GM19467 (cell line): Measurements from ENCODE around the gene CDKN2B-AS1.

Experiments
- ATAC-seq: cut with Tn5 transposase; IDR thresholded peaks from one replicate; pipeline ENCODE4 v1.9.1; 2021; ENCODE audit warnings: mild to moderate bottlenecking, moderate library complexity; ENCODE audit not compliant: unreplicated experiment

CDKN2B-AS1 gene

GRCh38 chr9:21982391-21982790 is 12.2 kb upstream of the CDKN2B-AS1 start:
- ATAC-seq, result no peak

- no peak for ATAC-seq
Measured at GRCh38 chr9:21982861-21983560, 11.6 kb upstream of the CDKN2B-AS1 start.

GRCh38 chr9:21983561-21983935 is 11.0 kb upstream of the CDKN2B-AS1 start:
- ATAC-seq, result no peak

- no peak for ATAC-seq
Measured at GRCh38 chr9:21984101-21984500, 10.5 kb upstream of the CDKN2B-AS1 start.

GRCh38 chr9:21985964-21986667 is 8.5 kb upstream of the CDKN2B-AS1 start:
- peak; percentile 65 for ATAC-seq

GRCh38 chr9:21988056-21988990 is 6.3 kb upstream of the CDKN2B-AS1 start:
- ATAC-seq, result no peak

GRCh38 chr9:21989440-21990189 is 5.0 kb upstream of the CDKN2B-AS1 start:
- ATAC-seq, result no peak

GRCh38 chr9:21991072-21991959 is 3.3 kb upstream of the CDKN2B-AS1 start:
- ATAC-seq, result no peak

- ATAC-seq, result no peak
Measured at GRCh38 chr9:21993007-21993406, 1.6 kb upstream of the CDKN2B-AS1 start.

- peak; percentile 34 for ATAC-seq
Measured at GRCh38 chr9:21993893-21994555, 567 bp upstream of the CDKN2B-AS1 start, which contains the start of gene CDKN2A. TSS of gene CDKN2A (minus strand) at chr9:21994392.

- ATAC-seq, result peak; percentile 82
Measured at GRCh38 chr9:21995006-21995665, 545 bp downstream of the CDKN2B-AS1 start.

GRCh38 chr9:21995666-21996398 is 1.2 kb downstream of the CDKN2B-AS1 start:
- no peak for ATAC-seq

- no peak for ATAC-seq
Measured at GRCh38 chr9:21996438-21996837, 1.8 kb downstream of the CDKN2B-AS1 start.

- no peak for ATAC-seq
Measured at GRCh38 chr9:21996858-21997257, 2.3 kb downstream of the CDKN2B-AS1 start.

GRCh38 chr9:21997480-21997879 is 2.9 kb downstream of the CDKN2B-AS1 start:
- ATAC-seq, result no peak

- no peak for ATAC-seq
Measured at GRCh38 chr9:21998026-21998425, 3.4 kb downstream of the CDKN2B-AS1 start.

GRCh38 chr9:22002038-22002437 is 7.4 kb downstream of the CDKN2B-AS1 start:
- no peak for ATAC-seq
